Astrocyte of the hippocampus (primary cell): ENCODE results near the gene GPR158.
"Not testable (repeated sequence)": the region's sequence is repeated elsewhere in the genome, so short reads cannot be mapped to it uniquely, and the experiment has no call there.

Experiments
- DNase-seq: peaks from one replicate; pipeline ENCODE4 v3.0.0; 2011; ENCODE audit warnings: low read depth, low spot score

The GPR158 gene

DNA sequence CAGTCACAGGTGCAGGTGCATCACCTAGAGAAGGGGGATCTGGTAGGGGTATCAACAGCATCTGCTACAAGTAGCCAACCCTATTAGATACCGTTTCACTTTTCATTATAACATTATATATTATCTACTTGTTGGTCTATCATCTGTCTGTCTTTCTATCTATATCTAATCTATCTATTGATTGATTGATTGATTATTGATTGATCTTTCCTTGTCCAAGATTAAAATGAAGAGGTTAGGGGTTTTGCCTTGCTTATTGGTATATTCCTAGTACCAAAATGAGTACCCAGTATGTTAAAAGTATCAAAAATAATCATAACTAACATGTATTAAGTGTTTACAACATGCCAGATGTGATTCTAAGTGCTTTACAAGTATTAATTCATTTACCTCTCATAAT is 121.5 kb downstream of the GPR158 start:
- DNase-seq, result no peak

DNA sequence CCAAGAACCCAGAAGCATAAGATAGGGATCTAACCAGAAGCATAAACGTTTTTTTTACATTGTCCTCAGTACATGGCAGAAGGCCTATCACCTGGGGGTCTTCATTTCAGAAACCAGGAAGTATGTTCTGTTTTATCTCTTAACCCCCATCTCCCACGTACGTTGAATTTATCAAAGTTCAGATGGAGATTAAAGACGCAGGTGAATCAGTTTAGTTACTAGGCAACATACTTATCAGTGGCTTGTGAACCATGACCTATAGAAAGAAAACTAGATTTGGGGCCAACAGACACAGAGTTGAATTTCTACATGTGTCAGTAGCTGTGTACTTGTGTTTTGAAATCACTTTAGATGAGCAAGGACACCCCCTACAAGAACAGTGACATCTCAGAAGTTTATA is 122.7 kb downstream of the GPR158 start:
- no peak for DNase-seq

DNA sequence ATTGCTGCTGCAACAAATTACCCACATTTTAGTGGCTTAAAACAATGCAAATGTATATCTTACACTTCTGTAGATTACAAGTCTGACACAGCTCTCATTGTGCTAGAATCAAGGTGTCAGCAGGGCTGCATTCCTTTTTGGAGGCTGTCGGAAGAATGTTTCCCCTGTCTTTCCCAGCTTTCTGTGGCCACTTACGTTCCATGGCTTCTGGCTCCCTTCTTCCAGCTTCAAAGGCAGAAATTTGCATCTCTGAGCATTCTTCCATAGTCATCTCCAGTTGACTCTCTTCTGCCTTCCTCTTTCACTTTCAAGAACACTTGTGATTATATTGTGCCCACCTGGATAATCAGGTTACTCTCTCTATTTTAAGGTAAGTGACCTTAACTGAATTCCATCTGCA is 125.3 kb downstream of the GPR158 start:
- no peak for DNase-seq

DNA sequence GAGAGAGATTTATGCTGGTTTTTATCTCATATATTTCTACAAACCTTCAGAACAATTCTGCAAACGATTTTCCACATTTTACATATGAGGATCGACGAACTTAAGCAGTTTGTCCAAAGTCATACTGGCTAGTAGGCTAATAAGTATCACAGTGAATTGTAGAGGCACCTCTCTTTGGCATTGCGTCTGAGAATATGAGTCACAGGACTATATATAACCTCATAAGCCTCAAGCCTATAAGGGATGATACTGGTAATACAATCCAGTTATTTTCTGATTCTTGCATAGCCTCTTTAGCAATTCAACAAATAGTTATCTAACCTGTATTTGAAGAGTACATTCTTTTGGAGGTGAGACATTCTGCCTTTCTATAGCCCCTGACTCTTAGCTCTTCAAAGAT is 129.8 kb downstream of the GPR158 start:
- no peak for DNase-seq

DNA sequence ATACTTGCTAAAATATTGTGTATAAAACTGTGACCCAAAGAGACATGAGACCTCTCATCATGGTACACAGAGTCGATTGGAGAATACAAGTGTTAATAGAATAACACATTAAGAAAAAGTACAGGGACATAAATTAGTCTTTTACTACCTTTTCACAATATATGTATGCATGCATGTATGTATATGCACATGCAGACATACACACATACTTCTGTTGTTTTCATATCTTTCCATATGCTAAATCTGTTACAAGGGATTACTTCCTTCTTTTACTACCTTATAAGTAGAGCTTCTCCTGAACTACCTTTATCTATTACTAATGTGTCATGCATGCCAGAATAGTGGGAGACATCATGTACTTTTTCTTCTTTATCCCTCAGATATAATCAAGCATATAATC is 131.6 kb downstream of the GPR158 start:
- DNase-seq, result no peak

DNA sequence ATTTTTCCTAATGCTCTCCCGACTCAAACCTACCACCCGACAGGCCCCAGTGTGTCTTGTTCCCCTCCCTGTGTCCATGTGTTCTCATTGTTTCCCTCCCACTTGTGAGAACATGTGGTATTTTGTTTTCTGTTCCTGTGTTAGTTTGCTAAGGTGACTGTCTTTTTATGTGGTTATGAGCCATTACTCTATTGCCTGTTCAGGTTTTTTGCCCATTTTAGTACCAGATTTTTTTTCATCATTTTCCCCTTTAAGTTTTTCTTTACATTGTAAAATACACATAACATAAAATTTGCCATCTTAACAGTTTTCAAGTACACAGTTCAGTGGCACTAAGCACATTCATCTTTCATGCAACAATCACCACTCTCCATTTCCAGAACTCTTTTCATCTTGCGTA is 133.5 kb downstream of the GPR158 start:
- DNase-seq, result no peak

DNA sequence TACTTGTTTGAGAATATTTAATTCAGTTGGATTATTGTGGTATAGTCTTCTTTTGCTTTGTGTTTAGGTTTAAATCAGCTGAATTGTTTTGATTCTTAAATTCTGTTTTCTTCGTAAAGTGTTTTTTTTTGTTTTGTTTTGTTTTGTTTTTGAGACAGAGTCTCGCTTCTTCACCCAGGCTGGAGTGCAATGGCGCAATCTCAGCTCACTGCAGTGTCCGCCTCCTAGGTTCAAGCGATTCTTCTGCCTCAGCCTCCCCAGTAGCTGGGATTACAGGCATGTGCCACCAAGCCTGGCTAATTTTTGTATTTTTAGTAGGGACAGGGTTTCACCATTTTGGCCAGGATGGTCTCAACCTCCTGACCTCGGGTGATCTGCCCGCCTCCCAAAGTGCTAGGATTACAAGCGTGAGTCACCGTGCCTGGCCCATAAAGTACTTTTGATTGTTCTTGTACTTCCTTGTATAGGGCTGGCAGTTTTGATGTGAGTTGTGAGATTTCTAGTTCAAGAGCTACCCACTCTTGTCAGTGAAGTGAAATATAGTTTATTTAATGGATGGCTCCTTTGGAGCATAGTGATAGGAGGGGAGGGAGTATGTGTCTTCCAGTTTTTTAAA is 142.9 kb downstream of the GPR158 start:
- DNase-seq, result not testable (repeated sequence)

DNA sequence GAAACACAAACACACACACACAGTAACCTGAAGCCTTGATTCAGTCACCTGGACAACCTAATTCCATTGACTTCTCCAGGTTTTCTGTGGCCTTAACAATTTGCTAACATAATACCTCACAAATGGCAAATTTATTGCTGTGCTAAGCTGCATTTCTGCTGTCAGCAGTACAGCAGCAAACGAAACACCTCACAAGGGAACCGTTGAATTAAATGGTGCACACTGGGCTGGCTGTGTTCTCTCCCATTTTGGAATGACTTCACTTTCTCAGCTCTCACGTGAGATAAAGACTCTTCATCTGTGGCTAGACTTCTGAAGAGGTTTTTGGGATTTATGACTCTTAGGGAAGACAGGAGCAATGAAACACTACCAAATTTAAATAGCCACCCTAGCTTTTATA is 152.5 kb downstream of the GPR158 start:
- no peak for DNase-seq

DNA sequence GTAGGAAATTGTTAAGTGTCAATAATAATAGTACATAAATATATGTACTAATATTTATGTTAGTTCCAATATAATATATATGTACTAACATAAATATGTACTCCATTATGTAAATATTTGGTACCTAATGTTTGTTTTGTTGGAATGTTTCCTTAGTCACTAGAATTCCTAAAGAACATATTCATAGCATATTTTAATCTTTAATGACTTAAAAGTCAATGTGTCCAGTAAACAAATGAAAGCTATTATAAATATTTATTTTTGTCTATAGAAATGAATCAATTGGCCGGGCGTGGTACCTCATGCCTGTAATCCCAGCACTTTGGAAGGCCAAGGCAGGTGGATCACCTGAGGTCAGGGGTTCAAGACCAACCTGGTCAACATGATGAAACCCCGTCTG is 153.6 kb downstream of the GPR158 start:
- DNase-seq, result no peak

DNA sequence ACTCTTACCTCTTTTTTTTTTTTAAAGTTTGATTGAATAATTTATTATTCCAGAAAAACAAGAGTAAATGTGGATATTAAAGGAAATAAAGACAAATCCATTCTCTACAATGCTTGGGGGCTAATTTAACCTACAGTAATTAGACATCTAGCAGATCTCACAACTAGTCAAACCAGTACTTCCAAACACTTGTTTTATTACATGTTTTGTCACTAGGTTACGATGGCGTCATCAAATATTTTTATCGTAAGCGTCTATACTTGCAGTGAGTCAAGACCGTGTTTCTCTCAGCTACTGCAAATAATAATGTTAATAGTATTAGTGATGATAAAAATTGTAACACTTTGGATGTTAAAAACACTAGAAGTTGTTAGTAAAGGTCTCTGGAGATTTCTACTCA is 154.8 kb downstream of the GPR158 start:
- not testable (repeated sequence) for DNase-seq

DNA sequence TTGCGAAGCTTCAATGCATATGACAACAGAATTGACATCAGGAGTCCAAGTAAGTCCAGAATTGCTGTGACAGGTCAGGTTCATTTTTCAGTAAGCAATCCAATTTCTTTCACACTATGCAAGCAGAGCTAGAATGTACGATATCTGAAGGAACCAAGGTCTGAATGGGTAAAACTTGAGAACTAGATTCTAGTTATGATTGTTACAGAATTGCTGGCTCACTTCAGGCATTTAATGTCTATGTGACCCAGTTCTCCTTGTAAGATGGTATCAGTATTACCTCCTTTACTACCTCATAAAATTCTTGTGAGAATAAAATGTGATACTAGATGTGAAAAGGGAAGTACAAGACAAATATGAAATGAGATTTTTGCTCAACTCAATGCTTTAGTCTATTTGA is 159.6 kb downstream of the GPR158 start:
- DNase-seq, result no peak

DNA sequence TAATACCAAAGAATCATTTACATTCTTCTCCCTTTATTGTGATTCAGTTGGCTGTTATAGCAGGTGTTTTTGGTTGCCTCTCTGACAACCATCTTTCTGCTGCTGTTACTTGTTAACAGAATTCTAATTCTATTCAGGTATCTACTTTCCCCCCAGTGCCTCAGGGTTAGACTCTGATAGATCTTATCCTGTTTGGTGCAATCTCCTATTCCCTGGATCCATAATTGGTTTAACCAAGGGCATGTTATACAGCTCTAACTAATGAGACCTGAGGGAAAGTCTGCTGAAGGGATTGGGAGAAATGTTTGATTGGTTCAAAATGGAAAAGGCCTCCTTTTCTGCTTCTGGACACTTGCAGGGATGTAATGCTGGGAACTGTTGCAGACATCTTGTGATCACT is 161.5 kb downstream of the GPR158 start:
- no peak for DNase-seq

DNA sequence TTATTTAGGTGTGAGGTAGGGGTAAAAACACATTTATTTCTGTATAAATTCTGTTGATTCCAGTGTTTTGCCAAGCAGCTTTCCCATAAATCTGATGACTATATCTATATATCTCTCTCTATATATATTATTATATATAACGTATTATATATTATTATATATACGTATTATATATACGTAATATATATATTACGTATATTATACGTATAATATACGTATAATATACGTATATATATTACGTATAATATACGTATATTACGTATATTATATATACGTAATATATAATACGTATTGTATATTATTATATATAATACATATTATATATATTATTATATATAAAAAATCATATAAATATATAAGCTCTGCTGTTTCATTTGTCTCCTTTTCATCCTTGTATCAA is 163.5 kb downstream of the GPR158 start:
- DNase-seq, result no peak

DNA sequence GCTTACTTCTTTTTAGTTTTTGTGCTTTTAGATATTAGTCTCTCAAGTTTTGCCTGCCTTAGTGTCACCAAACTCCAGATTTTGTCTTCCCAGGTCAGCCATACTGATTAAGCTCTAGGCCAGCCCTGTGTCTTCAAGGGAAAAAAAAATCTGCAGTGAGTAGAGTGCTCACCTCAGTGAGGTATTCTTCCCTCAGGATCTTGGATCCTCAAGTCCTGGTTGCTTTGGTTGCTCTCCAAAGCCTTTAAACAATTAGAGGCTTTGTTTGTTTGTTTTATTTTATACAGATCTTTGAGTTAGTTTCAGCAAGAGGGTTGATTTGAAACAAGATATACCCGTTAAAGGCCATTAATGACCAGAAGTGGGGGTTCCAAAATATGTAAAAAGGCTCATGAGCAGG is 165.2 kb downstream of the GPR158 start:
- DNase-seq, result no peak

DNA sequence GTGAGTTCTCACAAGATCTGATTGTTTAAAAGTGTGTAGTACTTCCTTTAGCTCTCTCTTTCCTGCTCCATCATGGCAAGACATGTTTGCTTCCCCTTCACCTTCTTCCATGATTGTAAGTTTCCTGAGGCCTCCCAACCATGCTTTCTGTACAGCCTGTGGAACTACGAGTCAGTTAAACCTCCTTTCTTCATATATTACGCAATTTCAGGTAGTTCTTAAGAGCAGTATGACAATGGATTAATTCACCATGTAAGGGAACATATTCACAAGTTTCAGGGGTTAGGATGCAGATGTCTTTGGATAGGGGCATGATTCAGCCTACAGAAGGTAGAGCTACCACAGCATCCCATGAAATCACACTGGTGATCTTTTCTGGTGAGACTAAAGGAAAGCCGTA is 174.7 kb downstream of the GPR158 start:
- DNase-seq, result no peak

DNA sequence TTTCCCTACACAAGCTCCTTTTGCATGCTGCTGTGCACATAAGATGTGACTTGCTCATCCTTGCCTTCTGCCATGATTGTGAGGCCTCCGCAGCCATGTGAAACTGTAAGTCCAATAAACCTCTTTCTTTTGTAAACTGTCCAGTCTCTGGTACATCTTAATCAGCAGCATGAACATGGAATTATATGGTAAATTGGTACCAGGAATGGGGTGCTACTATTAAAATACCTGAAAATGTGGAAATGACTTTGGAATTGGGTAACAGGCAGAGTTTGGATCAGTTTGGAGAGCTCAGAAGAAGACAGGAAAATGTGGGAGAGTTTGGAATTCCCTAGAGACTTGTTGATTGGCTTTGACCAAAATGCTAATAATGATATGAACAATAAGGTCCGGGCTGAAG is 181.8 kb downstream of the GPR158 start:
- no peak for DNase-seq

DNA sequence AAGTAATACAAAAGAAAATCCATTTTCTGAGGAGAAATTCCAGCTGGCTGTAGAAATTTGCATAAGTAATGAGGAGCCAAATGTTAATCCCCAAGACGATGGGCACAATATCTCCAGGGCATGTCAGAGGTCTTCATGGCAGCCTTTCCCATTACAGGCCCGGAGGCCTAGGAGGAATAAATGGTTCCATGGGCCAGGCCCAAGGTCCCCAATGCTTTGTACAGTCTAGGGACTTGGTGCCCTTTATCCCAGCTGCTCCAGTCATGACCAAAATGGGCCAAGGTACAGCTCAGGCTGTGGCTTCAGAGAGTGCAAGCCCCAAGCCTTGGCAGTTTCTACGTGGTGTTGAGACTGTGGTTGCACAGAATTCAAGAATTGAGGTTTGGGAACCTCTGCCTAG is 182.5 kb downstream of the GPR158 start:
- DNase-seq, result no peak

DNA sequence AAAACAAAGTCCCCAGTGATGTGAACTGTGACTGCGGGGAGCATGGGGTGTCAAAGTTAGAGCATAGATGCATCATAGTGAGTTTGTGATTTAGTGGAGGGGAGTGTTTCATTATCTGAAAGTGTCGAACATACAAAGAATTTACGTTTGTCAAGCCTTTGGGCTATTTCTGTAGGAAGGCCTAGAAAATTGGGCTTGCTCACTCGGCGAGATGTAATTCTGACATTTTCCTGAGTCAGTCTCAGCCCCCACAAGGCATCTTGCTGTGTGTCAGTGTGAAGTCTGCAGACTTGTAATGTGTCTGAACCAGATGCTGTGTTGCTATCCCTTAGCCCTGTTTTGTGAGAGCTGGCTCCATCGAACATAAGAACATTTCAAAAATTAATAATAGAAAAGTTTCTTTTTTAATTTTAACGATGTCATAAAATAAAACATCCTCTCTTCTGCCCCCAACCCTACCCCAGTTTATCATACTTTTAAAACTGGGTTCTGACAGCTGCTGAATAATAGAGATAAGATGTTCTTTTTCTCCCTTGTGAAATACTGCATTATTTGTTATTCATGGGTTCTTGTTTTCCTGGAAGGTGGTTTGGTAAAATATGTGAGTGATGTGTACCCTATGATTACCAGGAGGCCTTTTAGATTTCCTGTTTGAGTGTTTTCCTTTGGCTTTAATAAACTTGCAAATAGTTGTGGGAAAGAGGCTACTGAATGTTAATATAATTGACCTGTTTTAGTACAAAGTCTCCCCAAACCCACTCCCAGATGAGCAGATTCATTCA is 207.4 kb downstream of the GPR158 start:
- DNase-seq, result peak; percentile 47

DNA sequence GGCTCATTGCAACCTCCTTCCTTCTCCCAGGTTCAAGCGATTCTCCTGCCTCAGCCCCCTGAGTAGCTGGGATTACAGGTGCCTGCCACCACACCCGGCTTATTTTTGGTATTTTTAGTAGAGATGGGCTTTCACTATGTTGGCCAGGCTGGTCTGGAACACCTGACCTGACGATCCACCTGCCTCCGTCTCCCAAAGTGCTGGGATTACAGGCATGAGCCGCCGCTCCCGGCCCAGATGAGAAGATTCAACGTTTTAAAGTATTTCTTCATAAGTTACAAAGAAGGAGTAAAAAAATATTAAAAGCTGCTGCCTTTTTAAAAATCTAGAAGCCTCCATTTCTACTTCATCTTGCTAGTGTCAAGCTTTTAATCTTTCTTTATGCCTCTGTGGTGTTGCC is 208.1 kb downstream of the GPR158 start:
- not testable (repeated sequence) for DNase-seq

DNA sequence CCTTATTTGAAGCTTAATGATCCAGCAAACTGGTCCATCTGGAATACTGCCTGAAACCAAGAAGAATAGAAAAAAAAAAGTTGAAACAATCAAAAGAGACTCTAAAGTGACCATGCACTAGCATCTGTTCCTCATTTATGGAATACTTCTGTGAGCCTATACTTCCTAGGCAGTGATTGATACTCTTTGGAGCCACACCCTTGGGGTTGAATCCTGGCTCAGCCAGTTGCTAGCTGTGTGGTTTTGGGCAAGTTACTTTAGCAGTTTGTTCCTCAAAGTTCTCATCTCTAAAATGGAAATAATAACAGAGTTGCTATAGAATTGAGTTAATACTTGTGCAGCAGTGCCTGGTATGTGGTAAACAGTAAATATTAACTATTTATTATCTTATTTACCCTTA is 208.9 kb downstream of the GPR158 start:
- DNase-seq, result no peak

DNA sequence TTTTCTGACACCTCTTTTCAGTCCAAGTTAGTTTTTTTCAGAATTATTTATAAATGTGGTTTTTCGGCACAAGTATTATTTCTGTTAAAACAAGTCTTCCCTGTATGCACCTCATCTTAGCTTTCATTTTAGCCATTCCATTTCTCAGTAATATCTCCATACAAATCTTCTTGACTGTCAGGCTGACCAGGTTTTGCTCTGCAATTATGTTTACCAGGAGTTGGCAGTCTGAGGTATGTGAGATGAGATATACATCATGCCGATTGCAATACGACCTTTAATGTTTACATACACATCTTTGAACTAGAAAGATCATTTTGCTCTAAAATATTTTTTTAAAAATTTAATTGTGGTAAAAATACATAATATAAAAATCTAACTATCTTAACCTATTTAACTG is 209.8 kb downstream of the GPR158 start:
- no peak for DNase-seq

DNA sequence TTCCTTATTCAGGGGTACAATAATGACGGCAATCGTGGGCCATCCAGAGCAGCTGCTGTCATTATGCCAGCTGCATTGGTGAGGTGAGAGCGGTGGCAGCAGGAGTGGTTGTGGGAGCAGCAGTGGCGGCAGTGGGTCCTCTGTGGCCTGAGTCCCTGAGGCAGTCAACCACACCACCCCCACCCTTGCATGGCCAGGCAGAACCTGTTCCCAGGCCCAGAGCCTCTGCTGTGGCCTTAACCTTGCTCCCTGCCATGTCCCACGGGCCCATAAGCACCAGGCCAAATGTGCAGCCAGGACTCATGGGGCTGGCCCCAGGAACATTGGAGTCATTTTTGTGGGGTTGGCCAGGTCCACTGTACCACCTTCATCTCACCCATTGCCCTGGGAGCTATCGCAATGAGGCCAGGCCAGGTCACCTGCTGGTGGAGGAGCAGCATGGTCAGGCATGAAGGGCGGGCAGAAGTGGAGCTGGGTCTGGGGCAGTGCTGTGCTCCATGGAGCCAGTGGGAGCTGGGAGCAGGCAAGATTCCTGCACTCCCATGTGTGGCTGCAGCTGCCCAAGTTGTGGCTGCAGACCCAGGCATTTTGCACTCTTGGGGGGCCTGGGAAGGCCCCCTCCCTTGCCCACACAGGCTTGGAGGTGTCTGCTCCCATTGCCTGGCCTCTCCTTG is 213.5 kb downstream of the GPR158 start:
- DNase-seq, result no peak

DNA sequence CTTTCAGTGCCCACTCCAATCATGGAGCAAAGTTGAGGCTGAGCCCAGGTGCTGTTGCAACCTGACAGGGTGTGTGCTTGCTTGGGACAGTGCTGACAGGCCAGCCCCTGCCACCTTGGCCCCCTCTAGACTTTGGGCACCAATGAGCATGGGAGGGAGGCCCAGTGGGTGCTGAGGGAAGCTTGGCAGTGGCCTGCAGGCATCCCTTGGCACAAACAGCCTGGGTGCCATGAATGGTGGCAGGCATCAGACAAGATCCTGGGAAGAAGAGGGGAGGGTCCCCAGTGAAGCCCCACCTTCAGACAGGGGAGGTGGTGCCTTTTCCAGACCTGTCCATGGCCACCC is 214.0 kb downstream of the GPR158 start:
- DNase-seq, result no peak
